ENCODE data around the gene ADPRHL1. TPM values are rescaled to one million over a fixed set of nuclear protein-coding genes. Genes with fewer than 3 reads are reported as not detected.

ADPRHL1 gene
- total RNA-seq (1.3 and 2.2 TPM in 2 replicates), polyA plus RNA-seq (0.28 and 0.43 TPM in 2 replicates), polyA minus RNA-seq (0.64 and 0.69 TPM in 2 replicates)
- 5.9 TPM for total RNA-seq (2013)

DNA sequence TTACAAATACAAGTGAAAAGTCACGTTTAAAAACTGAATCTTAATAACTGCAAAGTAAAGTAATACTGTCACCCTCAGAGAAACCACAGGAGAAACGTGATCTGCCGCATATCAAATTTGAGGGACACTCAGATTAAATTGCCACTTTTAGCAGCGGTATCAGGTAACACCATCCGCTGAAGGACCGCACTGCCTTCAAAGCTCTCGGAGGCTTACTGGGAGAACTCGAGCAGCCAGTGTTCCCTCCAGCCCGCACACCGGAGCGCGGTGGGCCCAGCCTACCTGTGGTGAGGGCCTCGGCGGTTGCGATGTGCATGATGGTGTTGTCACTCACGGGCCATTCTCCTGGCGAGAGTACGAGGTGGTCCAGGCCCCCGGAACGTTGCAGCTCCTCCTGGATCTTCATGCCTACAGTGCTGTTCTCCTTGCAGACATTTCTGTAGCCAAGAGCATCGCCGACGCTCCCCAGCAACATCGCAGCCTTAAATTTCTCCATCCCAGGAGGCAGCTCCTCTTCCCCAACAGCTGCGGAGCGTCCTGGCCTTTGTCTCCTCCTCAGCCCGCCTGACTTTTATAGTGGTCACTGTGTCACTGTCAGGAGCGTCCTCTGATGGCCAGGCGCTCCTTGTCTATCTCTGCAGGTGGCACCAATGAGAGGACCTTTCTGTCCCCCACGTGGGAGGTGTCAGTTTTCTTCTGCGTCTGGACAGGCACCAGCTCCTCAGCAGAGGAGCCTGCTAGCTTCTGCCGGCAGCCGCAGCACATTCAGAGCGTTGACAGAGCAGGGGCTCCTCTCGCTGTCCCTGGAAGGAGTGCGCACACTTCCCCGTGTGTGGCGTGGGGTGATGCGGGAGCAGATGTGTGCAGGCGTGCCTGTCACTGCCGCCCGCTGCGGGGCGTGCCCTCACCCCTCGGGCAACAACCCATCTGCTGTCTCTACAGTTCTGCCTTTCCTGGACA is at the start of gene ADPRHL1:
Gene ADPRHL1 (minus strand): TSS at position 547 of the 960 bp plus-strand sequence. CDS start 51 bp downstream, at position 496.
- H3K4me3 ChIP-seq (ENCODE audit: control extremely low read depth in 1 of 5, extremely low read depth in 1 of 5, insufficient read depth in 1 of 5, low read depth in 2 of 5, low read length in 4 of 5) = no peak within 1 kb of the TSS
- no peak within 1 kb of the TSS for H3K9ac ChIP-seq (ENCODE audit: low read length)
- CTCF ChIA-PET = interaction anchor here (1.8 kb wide), 1 partner anchor 179 kb away, joined by 7 read pairs; no protein-coding TSS in a partner anchor
- peaks cover 0 to 15% of the 10 kb centered on the region in 2 experiments for H3K36me3 ChIP-seq (replicated peaks in 1 of 2; ENCODE audit: control extremely low read depth in 1 of 2, control insufficient read depth in 1 of 2, extremely low read depth in 1 of 2, insufficient read depth in 2 of 2, low read length in 1 of 2)
- H3K27me3 ChIP-seq (replicated peaks in 1 of 4; ENCODE audit: control extremely low read depth in 1 of 4, control insufficient read depth in 3 of 4, insufficient read depth in 4 of 4, low read length in 3 of 4) = no peaks in the 10 kb centered on the region
- POLR2A ChIA-PET = no interaction called here
- H2AFZ ChIP-seq (ENCODE audit: insufficient read depth, low read depth, low read length, poor library complexity, severe bottlenecking) = no peak within 1 kb of the TSS
- H3K27me3 Mint-ChIP-seq = no peaks in the 10 kb centered on the region
- H3K4me1 ChIP-seq (ENCODE audit: control insufficient read depth in 2 of 2, insufficient read depth in 2 of 2, low read length in 2 of 2) = no peaks in the 10 kb centered on the region
- H3K4me3 Mint-ChIP-seq = no peak within 1 kb of the TSS
- H3K79me2 ChIP-seq (ENCODE audit: control insufficient read depth, insufficient read depth, low read length) = no peaks in the 10 kb centered on the region
- H3K4me2 ChIP-seq (replicated peaks; ENCODE audit: low read depth, low read length, poor library complexity, severe bottlenecking) = no peak within 1 kb of the TSS
- no peaks in the 10 kb centered on the region for H4K20me1 ChIP-seq (ENCODE audit: control insufficient read depth, insufficient read depth, low read length, poor library complexity, severe bottlenecking)
- no peak within 1 kb of the TSS for H3K27ac Mint-ChIP-seq
- no peak for DNase-seq
- intact Hi-C loops (cut with micrococcal nuclease) = no loop called here
- no peaks in the 10 kb centered on the region for H3K9me3 ChIP-seq (ENCODE audit: control extremely low read depth in 1 of 3, control insufficient read depth in 2 of 3, insufficient read depth in 1 of 3, low read length in 2 of 3)
- H3K9me3 Mint-ChIP-seq (ENCODE audit: insufficient read depth) = no peaks in the 10 kb centered on the region
- no peak for TF ChIP-seq EZH2 (IDR thresholded peaks at IDR 0.05; ENCODE audit: borderline replicate concordance, insufficient read depth, low read depth, low read length, poor library complexity, severe bottlenecking)
- TF ChIP-seq, protein P1, sequence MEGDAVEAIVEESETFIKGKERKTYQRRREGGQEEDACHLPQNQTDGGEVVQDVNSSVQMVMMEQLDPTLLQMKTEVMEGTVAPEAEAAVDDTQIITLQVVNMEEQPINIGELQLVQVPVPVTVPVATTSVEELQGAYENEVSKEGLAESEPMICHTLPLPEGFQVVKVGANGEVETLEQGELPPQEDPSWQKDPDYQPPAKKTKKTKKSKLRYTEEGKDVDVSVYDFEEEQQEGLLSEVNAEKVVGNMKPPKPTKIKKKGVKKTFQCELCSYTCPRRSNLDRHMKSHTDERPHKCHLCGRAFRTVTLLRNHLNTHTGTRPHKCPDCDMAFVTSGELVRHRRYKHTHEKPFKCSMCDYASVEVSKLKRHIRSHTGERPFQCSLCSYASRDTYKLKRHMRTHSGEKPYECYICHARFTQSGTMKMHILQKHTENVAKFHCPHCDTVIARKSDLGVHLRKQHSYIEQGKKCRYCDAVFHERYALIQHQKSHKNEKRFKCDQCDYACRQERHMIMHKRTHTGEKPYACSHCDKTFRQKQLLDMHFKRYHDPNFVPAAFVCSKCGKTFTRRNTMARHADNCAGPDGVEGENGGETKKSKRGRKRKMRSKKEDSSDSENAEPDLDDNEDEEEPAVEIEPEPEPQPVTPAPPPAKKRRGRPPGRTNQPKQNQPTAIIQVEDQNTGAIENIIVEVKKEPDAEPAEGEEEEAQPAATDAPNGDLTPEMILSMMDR (IDR thresholded peaks at IDR 0.05) = no peak
- peaks cover 9% of the 10 kb centered on the region for H3K4me1 Mint-ChIP-seq
- ATAC-seq (ENCODE audit: low read depth) = no peak
- H3K27ac ChIP-seq (ENCODE audit: low read length in 2 of 2) = no peak within 1 kb of the TSS
- 97% methylated on average over 41 of the region's 45 CpGs for WGBS (ENCODE audit: insufficient coverage)

DNA sequence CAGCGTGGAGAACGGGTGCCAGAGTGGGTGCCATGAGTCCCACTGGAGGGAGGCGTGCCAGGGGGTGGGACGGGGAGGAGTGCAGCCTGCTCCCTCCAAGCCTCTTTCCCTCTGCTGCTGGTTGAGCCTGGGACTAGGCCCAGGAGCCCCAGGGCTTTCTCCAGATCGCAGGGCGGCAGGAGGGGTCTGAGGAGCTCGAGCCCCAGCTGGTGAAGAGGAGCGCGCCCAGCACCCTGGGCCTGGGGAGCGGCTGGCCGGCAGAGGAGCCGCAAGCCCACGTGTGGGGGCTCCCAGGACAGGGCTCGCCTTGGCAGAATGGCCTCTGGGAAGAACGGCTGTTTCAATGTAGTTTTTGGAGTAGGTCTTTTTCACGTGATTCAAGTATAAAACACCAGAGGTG is 49.4 kb upstream of the ADPRHL1 start:
- ATAC-seq (ENCODE audit: low read depth) = no peak
- no peak overlapping the region for H2AFZ ChIP-seq (ENCODE audit: insufficient read depth, low read depth, low read length, poor library complexity, severe bottlenecking)
- Mint-ChIP-seq H3K4me1 (no peaks in the 10 kb centered on the region), H3K4me3 (no peak overlapping the region), H3K9me3 (ENCODE audit: insufficient read depth) (no peaks in the 10 kb centered on the region), H3K27me3 (no peaks in the 10 kb centered on the region), H3K27ac (no peak overlapping the region)
- no peak for DNase-seq
- no peak overlapping the region for H3K9ac ChIP-seq (ENCODE audit: low read length)
- no peak overlapping the region for H3K4me2 ChIP-seq (replicated peaks; ENCODE audit: low read depth, low read length, poor library complexity, severe bottlenecking)
- H3K4me1 ChIP-seq (ENCODE audit: control insufficient read depth in 2 of 2, insufficient read depth in 2 of 2, low read length in 2 of 2) = no peaks in the 10 kb centered on the region
- POLR2A ChIA-PET = interaction anchor here (0.7 kb wide), 1 partner anchor 266 kb away, joined by 5 read pairs; no protein-coding TSS in a partner anchor
- CTCF ChIA-PET = no interaction called here
- intact Hi-C loops (cut with micrococcal nuclease) = no loop called here
- 88% methylated on average over 10 of the region's 16 CpGs for WGBS (ENCODE audit: insufficient coverage)
- H3K9me3 ChIP-seq (ENCODE audit: control extremely low read depth in 1 of 3, control insufficient read depth in 2 of 3, insufficient read depth in 1 of 3, low read length in 2 of 3) = no peaks in the 10 kb centered on the region
- H3K4me3 ChIP-seq (ENCODE audit: control extremely low read depth in 1 of 5, extremely low read depth in 1 of 5, insufficient read depth in 1 of 5, low read depth in 2 of 5, low read length in 4 of 5) = no peak overlapping the region
- H3K79me2 ChIP-seq (ENCODE audit: control insufficient read depth, insufficient read depth, low read length) = peaks cover 4% of the 10 kb centered on the region
- H3K27me3 ChIP-seq (replicated peaks in 1 of 4; ENCODE audit: control extremely low read depth in 1 of 4, control insufficient read depth in 3 of 4, insufficient read depth in 4 of 4, low read length in 3 of 4) = no peaks in the 10 kb centered on the region
- TF ChIP-seq EZH2 (IDR thresholded peaks at IDR 0.05; ENCODE audit: borderline replicate concordance, insufficient read depth, low read depth, low read length, poor library complexity, severe bottlenecking) = no peak
- TF ChIP-seq, protein P1 (IDR thresholded peaks at IDR 0.05) = no peak
- H3K27ac ChIP-seq (ENCODE audit: low read length in 2 of 2) = no peak overlapping the region
- H3K36me3 ChIP-seq (replicated peaks in 1 of 2; ENCODE audit: control extremely low read depth in 1 of 2, control insufficient read depth in 1 of 2, extremely low read depth in 1 of 2, insufficient read depth in 2 of 2, low read length in 1 of 2) = peaks cover 5 to 54% of the 10 kb centered on the region in 2 experiments
- peaks cover 1% of the 10 kb centered on the region for H4K20me1 ChIP-seq (ENCODE audit: control insufficient read depth, insufficient read depth, low read length, poor library complexity, severe bottlenecking)
